ENCODE results near the gene SPATC1L.
A peak's percentile ranks its signal among the peaks of the same experiment; 100 is the strongest.

Gene SPATC1L

DNA sequence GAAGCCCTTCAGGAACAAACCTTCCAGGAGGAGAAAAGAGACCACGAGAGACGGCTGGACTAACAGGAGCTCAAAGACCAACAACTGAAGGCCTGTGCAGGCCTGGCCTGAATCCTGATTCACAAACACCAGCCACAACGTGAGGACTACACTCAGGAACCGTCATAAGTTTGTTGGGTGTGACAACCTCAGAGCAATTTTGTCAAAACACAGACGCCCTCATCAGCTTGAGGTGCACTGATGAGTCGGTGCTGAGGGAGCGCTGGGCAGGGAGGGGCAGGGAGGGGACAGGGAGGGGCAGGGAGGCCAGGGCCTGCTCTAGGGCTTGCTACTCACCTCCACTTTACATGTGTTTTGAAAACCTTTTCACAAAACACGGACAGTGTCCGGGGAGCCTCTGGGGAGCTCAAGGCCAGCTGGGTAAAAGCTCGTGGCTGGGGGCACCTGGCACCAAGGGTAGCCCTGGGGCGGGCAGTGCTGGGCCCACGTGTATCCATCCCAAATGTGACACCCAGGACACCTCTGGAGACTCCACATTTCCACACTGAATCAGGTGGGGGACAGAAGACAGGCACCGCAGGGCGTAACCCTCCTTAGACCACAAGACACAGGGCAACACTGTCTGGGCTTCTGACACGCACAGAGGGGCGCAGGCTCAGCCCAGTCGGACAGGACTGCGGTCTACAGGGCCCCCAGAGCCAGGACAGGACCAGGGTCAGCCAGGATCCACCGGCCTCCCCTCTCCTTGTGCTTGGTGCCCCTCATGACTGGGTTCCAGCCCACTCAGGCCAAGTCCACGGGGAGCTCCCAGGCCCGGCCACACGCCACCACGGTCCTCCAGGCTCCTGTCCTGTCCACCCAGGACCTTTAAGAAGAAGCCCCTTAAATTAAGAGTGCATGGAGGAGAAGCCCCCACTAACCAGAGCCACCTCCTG lies 27.8 kb upstream of the SPATC1L start:
- H3K4me2 ChIP-seq, result no peak overlapping the region

GRCh38 chr21:46211376-46211775 lies 27.1 kb upstream of the SPATC1L start:
- Histone ChIP-seq H3K9ac (no peak overlapping the region), H4K20me1 (peaks cover 5 to 95% (median 43%) of the 10 kb centered on the region in 11 experiments; a peak in 17 of 22 replicates), H3K27me3 (no peaks in the 10 kb centered on the region), H3K36me3 (peaks cover 0 to 98% (median 28%) of the 10 kb centered on the region in 11 experiments; a peak in 14 of 22 replicates), H3K4me1 (peaks cover 0 to 54% (median 31%) of the 10 kb centered on the region in 10 experiments; a peak in 16 of 20 replicates), H3K4me3 (no peak overlapping the region), H3K4me2 (no peak overlapping the region), H3K9me3 (replicated peaks in 1 of 11) (no peaks in the 10 kb centered on the region), H3K27ac (no peak overlapping the region)
- no peak for TF ChIP-seq Cebpa-rat (IDR thresholded peaks at IDR 0.05)

More for the DNA sequence above, 27.8 kb upstream of the SPATC1L start:
- Histone ChIP-seq H3K27me3 (no peaks in the 10 kb centered on the region), H3K4me1 (peaks cover 0 to 53% (median 27%) of the 10 kb centered on the region in 10 experiments; a peak in 16 of 20 replicates), H4K20me1 (peaks cover 4 to 94% (median 43%) of the 10 kb centered on the region in 11 experiments; a peak in 17 of 22 replicates), H3K27ac (no peak overlapping the region), H3K36me3 (peaks cover 0 to 98% (median 29%) of the 10 kb centered on the region in 11 experiments; a peak in 13 of 22 replicates), H3K9me3 (replicated peaks in 1 of 11) (no peaks in the 10 kb centered on the region), H3K4me3 (no peak overlapping the region), H3K9ac (0 out of 22 replicates have a peak overlapping the region, but pooled peaks of 1 of the 11 experiments have one; percentile 9)
- no peak for TF ChIP-seq Cebpa-rat (IDR thresholded peaks at IDR 0.05)

DNA sequence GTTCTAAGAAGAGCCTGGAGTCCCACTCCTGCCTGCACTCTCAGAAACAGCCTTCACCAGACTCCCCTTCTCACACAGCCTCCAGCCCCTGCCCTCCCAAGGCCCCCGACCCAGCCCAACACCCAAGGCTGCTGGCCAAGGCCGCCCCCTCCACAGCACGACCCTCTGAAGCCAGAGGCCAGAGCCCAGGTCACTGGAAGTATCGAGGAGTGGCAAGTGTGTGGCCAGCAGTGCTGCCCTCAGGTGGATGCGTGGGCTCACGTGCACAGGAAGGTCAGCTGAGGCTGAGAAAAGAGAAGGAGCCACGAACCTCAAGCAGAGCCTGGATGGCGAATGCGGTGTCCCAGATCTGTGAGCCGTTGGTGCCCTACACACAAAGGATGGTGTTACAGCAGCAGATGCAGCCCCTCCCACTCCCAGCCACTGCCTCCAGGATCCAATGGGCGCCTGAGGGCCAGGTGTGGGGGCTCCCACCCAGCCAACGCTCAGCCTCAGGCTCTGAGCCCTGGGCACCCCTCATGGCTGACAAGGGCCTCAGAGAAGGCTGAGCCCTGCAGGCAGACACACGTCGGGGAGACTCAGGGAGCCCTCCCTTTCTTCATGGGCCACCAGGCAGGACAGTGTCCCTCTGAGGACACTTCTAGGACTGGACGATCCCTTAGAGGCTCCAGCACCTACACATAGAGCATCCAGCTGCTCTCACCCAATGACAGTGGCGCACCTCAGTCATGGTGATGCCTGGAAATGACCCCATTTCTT lies 26.3 kb upstream of the SPATC1L start:
- Histone ChIP-seq H3K9ac (0 out of 22 replicates have a peak overlapping the region, but pooled peaks of 1 of the 11 experiments have one; percentile 9), H3K4me2 (peak overlapping the region in 1 of 11 experiments; percentile 27; a peak in 1 of 22 replicates), H3K4me3 (no peak overlapping the region), H3K27ac (no peak overlapping the region), H4K20me1 (peaks cover 5 to 92% (median 37%) of the 10 kb centered on the region in 11 experiments; a peak in 17 of 22 replicates), H3K27me3 (no peaks in the 10 kb centered on the region), H3K4me1 (peaks cover 0 to 54% (median 34%) of the 10 kb centered on the region in 10 experiments; a peak in 16 of 20 replicates), H3K9me3 (replicated peaks in 1 of 11) (no peaks in the 10 kb centered on the region), H3K36me3 (peaks cover 4 to 98% (median 30%) of the 10 kb centered on the region in 11 experiments; a peak in 18 of 22 replicates)
- no peak for TF ChIP-seq Cebpa-rat (IDR thresholded peaks at IDR 0.05)

DNA sequence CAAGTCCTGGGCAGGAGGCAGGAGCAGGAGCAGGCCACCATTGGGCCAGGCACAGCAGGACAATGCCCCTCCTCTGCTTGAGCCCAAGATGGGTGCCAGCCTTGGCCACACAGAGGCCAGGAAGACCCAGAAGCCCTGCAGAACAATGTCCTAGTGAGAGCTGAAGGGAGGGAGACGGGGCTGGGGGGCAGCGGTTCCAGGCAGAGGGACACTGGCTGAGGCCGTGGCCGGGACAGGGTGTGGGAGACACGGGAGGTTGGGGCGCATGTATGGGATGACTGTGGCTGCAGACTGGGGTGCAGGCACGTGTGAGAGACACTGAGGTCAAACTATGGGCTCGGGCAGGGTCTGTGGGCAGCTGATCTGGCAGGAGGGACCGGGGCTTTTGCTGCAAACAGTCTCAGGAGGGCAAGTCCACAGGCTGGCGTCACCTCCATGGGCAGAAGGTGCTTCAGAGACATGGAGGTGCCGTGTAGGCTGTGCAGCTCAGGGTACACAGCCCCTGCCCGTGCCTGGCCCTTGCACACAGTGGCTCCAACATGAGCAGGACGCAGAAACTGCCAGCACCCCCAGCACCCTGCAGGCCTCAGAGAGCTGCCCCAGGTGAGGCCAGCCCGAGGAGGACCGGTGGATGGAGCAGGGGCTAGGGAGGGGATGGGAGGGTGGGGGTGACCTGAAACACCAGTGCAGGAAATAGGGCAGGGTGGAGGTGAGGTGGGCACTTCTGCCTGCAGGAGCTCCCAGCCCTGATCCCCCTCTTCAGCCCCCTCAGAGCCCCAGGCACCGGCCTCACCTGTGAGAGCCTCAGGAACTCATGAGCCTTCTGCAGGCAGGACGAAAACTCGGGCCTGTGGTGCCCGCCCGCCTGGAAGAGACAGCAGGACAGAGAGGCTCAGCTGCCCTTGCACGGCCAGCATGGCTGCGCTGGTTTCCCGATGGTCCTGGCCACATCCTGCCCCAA lies 24.8 kb upstream of the SPATC1L start:
- TF ChIP-seq Cebpa-rat (IDR thresholded peaks at IDR 0.05), result no peak

GRCh38 chr21:46207920-46208591 lies 23.8 kb upstream of the SPATC1L start:
- Histone ChIP-seq H3K9me3 (replicated peaks in 1 of 11) (no peaks in the 10 kb centered on the region), H3K4me1 (peaks cover 0 to 55% (median 35%) of the 10 kb centered on the region in 10 experiments; a peak in 16 of 20 replicates), H3K27me3 (no peaks in the 10 kb centered on the region), H3K36me3 (peaks cover 12 to 100% (median 31%) of the 10 kb centered on the region in 11 experiments; a peak in 19 of 22 replicates), H3K4me2 (peak overlapping the region in 10 of 11 experiments; percentile 5 to 91 (median 64); a peak in 18 of 22 replicates), H4K20me1 (peaks cover 5 to 70% (median 32%) of the 10 kb centered on the region in 11 experiments; a peak in 16 of 22 replicates), H3K27ac (peak overlapping the region in 1 of 11 experiments; percentile 3; a peak in 1 of 22 replicates), H3K4me3 (no peak overlapping the region), H3K9ac (peak overlapping the region in 4 of 11 experiments; percentile 18 to 44 (median 41); a peak in 3 of 22 replicates)
- TF ChIP-seq Cebpa-rat (IDR thresholded peaks at IDR 0.05), result no peak

More for the DNA sequence above, 24.8 kb upstream of the SPATC1L start:
- Histone ChIP-seq H4K20me1 (peaks cover 5 to 80% (median 36%) of the 10 kb centered on the region in 11 experiments; a peak in 17 of 22 replicates), H3K27me3 (no peaks in the 10 kb centered on the region), H3K4me1 (peaks cover 0 to 55% (median 35%) of the 10 kb centered on the region in 10 experiments; a peak in 16 of 20 replicates), H3K36me3 (peaks cover 9 to 100% (median 35%) of the 10 kb centered on the region in 11 experiments; a peak in 19 of 22 replicates), H3K4me2 (peak overlapping the region in 9 of 11 experiments; percentile 41 to 91 (median 66); a peak in 18 of 22 replicates), H3K4me3 (no peak overlapping the region), H3K27ac (peak overlapping the region in 1 of 11 experiments; percentile 3; a peak in 1 of 22 replicates), H3K9ac (peak overlapping the region in 2 of 11 experiments; percentile 18 to 41; a peak in 1 of 22 replicates), H3K9me3 (replicated peaks in 1 of 11) (no peaks in the 10 kb centered on the region)

- no peak for TF ChIP-seq Cebpa-rat (IDR thresholded peaks at IDR 0.05)
- peaks cover 5 to 62% (median 30%) of the 10 kb centered on the region in 11 experiments; a peak in 15 of 22 replicates for H4K20me1 ChIP-seq
- peak overlapping the region in 4 of 11 experiments; percentile 20 to 55 (median 29); a peak in 5 of 22 replicates for H3K27ac ChIP-seq
- no peaks in the 10 kb centered on the region for H3K9me3 ChIP-seq (replicated peaks in 1 of 11)
- H3K36me3 ChIP-seq, result peaks cover 19 to 100% (median 37%) of the 10 kb centered on the region in 11 experiments; a peak in 21 of 22 replicates
- H3K4me1 ChIP-seq, result peaks cover 0 to 55% (median 35%) of the 10 kb centered on the region in 10 experiments; a peak in 16 of 20 replicates
- peak overlapping the region in 9 of 11 experiments; percentile 41 to 91 (median 66); a peak in 18 of 22 replicates for H3K4me2 ChIP-seq
- no peaks in the 10 kb centered on the region for H3K27me3 ChIP-seq
- peak overlapping the region in 4 of 11 experiments; percentile 15 to 44 (median 38); a peak in 6 of 22 replicates for H3K9ac ChIP-seq
- H3K4me3 ChIP-seq, result no peak overlapping the region
Observed at GRCh38 chr21:46207006-46207919, 23.0 kb upstream of the SPATC1L start.
